Lung (tissue), 12 donors: ENCODE results near the gene FYN. TPM values are rescaled to one million over a fixed set of nuclear protein-coding genes. Genes with fewer than 3 reads are reported as not detected.

ENCODE experiments used
- ATAC-seq: fragments of 200-7000 bp; cut with Tn5 transposase; one replicate; pipeline ENCODE4 v1.9.1; 2020; ENCODE audit warnings: moderate number of reproducible peaks; ENCODE audit not compliant: insufficient read depth, low FRiP score
- DNase-seq, 3 donors: peaks; one replicate each; pipeline ENCODE4 v3.0.0-alpha.2; 2013 to 2017
- H3K27ac ChIP-seq, 2 donors: one replicate each; pipeline ENCODE4 v1.5.1; 2013; ENCODE audit warnings: mild to moderate bottlenecking in 2 of 2, moderate library complexity in 2 of 2, control low read depth in 1 of 2, inconsistent platforms in 1 of 2, low read depth in 1 of 2, low read length in 1 of 2
- H3K27me3 ChIP-seq, 3 donors: one replicate each; pipeline ENCODE4 v1.5.1; 2013; ENCODE audit warnings: low read length in 2 of 3; ENCODE audit not compliant: control insufficient read depth in 3 of 3, insufficient read depth in 3 of 3
- H3K36me3 ChIP-seq, 4 donors: one replicate each; pipeline ENCODE4 v1.5.1; 2013; ENCODE audit warnings: low read length in 4 of 4, mild to moderate bottlenecking in 1 of 4, moderate library complexity in 1 of 4; ENCODE audit not compliant: control insufficient read depth in 4 of 4, insufficient read depth in 4 of 4
- H3K4me1 ChIP-seq, 5 donors: one replicate each; pipeline ENCODE4 v1.5.1; 2013; ENCODE audit warnings: low read length in 5 of 5, mild to moderate bottlenecking in 2 of 5, moderate library complexity in 1 of 5; ENCODE audit not compliant: control insufficient read depth in 5 of 5, insufficient read depth in 5 of 5
- H3K4me3 ChIP-seq: one replicate; pipeline ENCODE4 v1.5.1; 2013; ENCODE audit warnings: mild to moderate bottlenecking, control low read depth, moderate library complexity
- H3K9ac ChIP-seq, 2 donors: one replicate each; pipeline ENCODE4 v1.5.1; 2013; ENCODE audit warnings: low read length in 2 of 2, control low read depth in 1 of 2; ENCODE audit not compliant: insufficient read depth in 1 of 2
- H3K9me3 ChIP-seq, 4 donors: one replicate each; pipeline ENCODE4 v1.5.1; 2013; ENCODE audit warnings: low read length in 3 of 4, mild to moderate bottlenecking in 1 of 4, moderate library complexity in 1 of 4; ENCODE audit not compliant: control insufficient read depth in 4 of 4, insufficient read depth in 3 of 4
- CTCF ChIP-seq: IDR thresholded peaks from 2 replicates; pipeline ENCODE4 v1.5.1; 2012; ENCODE audit warnings: mild to moderate bottlenecking; ENCODE audit errors: control extremely low read depth, extremely low read depth
- WGBS, 2 donors: extraction: QIAGEN DNeasy Blood & Tissue Kit; methylation state at CpG; one replicate each; pipeline ENCODE4 v1.1.7; 2013; 5-methylcytosine and 5-hydroxymethylcytosine counted together
- polyA plus RNA-seq, 2 donors: library from polyadenylated mRNA; stranded (reverse); fragments of 200-250 nt; gene quantifications; one replicate each; pipeline ENCODE4 v1.2.1, GENCODE V29; 2013
- total RNA-seq, 2 donors: library from RNA; depleted of rRNA in 1 of 2; stranded (reverse); fragments of >200 nt in 1 of 2; gene quantifications; one replicate each; pipeline ENCODE4 v1.2.1, GENCODE V29; 2014 to 2021
- donor health status: control.
- donor health status: control.
- donor health status: Bipolar disorder and iron deficiency.
- donor health status: healthy.
- donor health status: DM: yes; HTN: yes; CAD: no.

FYN gene
- total and polyA plus RNA-seq, 4 donors: 27.3 to 157 (median 71.0) TPM

GRCh38 chr6:111870742-111871064, 2.5 kb downstream of the FYN start:
- Histone ChIP-seq H3K4me3 (no peak overlapping the region), H3K27me3 (no peaks in the 10 kb centered on the region), H3K9ac (no peak overlapping the region), H3K9me3 (no peaks in the 10 kb centered on the region), H3K4me1 (peaks cover 2 to 26% (median 7%) of the 10 kb centered on the region in 5 donors), H3K36me3 (no peaks in the 10 kb centered on the region), H3K27ac (no peak overlapping the region)
- DNase-seq: peak in 2 of 3 donors; percentile 39 to 54
- no peak for ATAC-seq
- TF ChIP-seq CTCF: no peak
- WGBS, 2 donors: 41 to 56% methylated on average over 4 of the region's 4 CpGs

GRCh38 chr6:111870051-111870741, 3.1 kb downstream of the FYN start:
- H3K9me3 ChIP-seq: no peaks in the 10 kb centered on the region
- ATAC-seq (no peak), DNase-seq (no peak)
- H3K9ac ChIP-seq: no peak overlapping the region
- TF ChIP-seq CTCF: no peak
- H3K27me3 ChIP-seq: no peaks in the 10 kb centered on the region
- no peak overlapping the region for H3K4me3 ChIP-seq
- H3K4me1 ChIP-seq: peaks cover 2 to 26% (median 7%) of the 10 kb centered on the region in 5 donors
- WGBS, 2 donors: 57 to 79% methylated on average over 7 of the region's 7 CpGs
- H3K27ac ChIP-seq: no peak overlapping the region
- H3K36me3 ChIP-seq: no peaks in the 10 kb centered on the region

GRCh38 chr6:111866857-111867256, 6.4 kb downstream of the FYN start:
- DNase-seq (no peak), ATAC-seq (no peak)
- TF ChIP-seq CTCF: no peak
- H3K27me3 ChIP-seq: no peaks in the 10 kb centered on the region
- no peak overlapping the region for H3K4me3 ChIP-seq
- no peak overlapping the region for H3K9ac ChIP-seq
- H3K4me1 ChIP-seq: peaks cover 2 to 16% (median 12%) of the 10 kb centered on the region in 5 donors
- WGBS, 2 donors: 81 to 92% methylated on average over 2 of the region's 2 CpGs
- H3K27ac ChIP-seq: no peak overlapping the region
- peaks cover 0 to 3% (median 0%) of the 10 kb centered on the region in 4 donors for H3K36me3 ChIP-seq
- H3K9me3 ChIP-seq: no peaks in the 10 kb centered on the region
